IMR-90 (cell line): Measurements from ENCODE around the gene RAI2. TPM values are rescaled to one million over a fixed set of nuclear protein-coding genes. Genes with fewer than 3 reads are reported as not detected.

Source experiments
- ATAC-seq: fragments of 200-7000 bp; cut with Tn5 transposase; 2 replicates; pipeline ENCODE4 v1.9.1; 2020; ENCODE audit warnings: low read depth, mild to moderate bottlenecking, moderate library complexity
- BruUV-seq: library from RNA; stranded (reverse); fragments of 400-500 nt; replicated peaks from 2 replicates; lab custom pipeline; 2021; lab: Mats Ljungman, UMichigan
- CTCF ChIA-PET: fragments of 300-600 bp; formaldehyde crosslinking; extraction: SDS; loops from one replicate; lab custom pipeline; 2021; ENCODE audit warnings: antibody characterized with exemption; lab: Yijun Ruan, JAX
- POLR2A ChIA-PET: fragments of 300-600 bp; sonication (Branson Sonifier 250); formaldehyde crosslinking; loops from one replicate; lab custom pipeline; 2022; ENCODE audit warnings: antibody characterized with exemption; ENCODE audit not compliant: unreplicated experiment; lab: Charles Lee
- DNase-seq: peaks from one replicate; pipeline ENCODE4 v3.0.0; 2013
- H2AFZ ChIP-seq: replicated peaks from 2 replicates; pipeline ENCODE3; 2013; ENCODE audit warnings: low read length, mild to moderate bottlenecking; ENCODE audit not compliant: poor library complexity
- H2AK5ac ChIP-seq: 2 replicates; pipeline ENCODE4 v1.6.1; 2013; ENCODE audit warnings: low read depth, low read length, inconsistent platforms
- H2AK9ac ChIP-seq: replicated peaks from 2 replicates; pipeline ENCODE3; 2013; ENCODE audit warnings: mild to moderate bottlenecking, low read depth, low read length, moderate library complexity; ENCODE audit not compliant: poor library complexity
- H2BK120ac ChIP-seq: 2 replicates; pipeline ENCODE4 v1.6.1; 2013; ENCODE audit warnings: low read depth, low read length, inconsistent platforms
- H2BK15ac ChIP-seq: 3 replicates; pipeline ENCODE4 v1.6.1; 2013; ENCODE audit warnings: low read depth, low read length, inconsistent platforms
- H2BK20ac ChIP-seq: 2 replicates; pipeline ENCODE4 v1.6.1; 2013; ENCODE audit warnings: low read depth, mild to moderate bottlenecking, inconsistent platforms, low read length, moderate library complexity
- H2BK5ac ChIP-seq: 2 replicates; pipeline ENCODE4 v1.6.1; 2013; ENCODE audit warnings: mild to moderate bottlenecking, low read depth, low read length, inconsistent platforms; ENCODE audit not compliant: poor library complexity, severe bottlenecking
- H3K14ac ChIP-seq: replicated peaks from 2 replicates; pipeline ENCODE4 v1.6.1; 2013; ENCODE audit warnings: low read depth, low read length, inconsistent platforms
- H3K18ac ChIP-seq: 2 replicates; pipeline ENCODE4 v1.6.1; 2013; ENCODE audit warnings: low read depth, low read length, control low read depth
- H3K23ac ChIP-seq: 2 replicates; pipeline ENCODE4 v1.6.1; 2013; ENCODE audit warnings: low read depth, low read length, inconsistent platforms
- H3K27ac ChIP-seq: 2 replicates; pipeline ENCODE4 v1.5.1; 2013; ENCODE audit warnings: mild to moderate bottlenecking, control low read depth, low read length; ENCODE audit not compliant: insufficient read depth
- H3K27me3 ChIP-seq: 2 replicates; pipeline ENCODE4 v1.6.1; 2013; ENCODE audit warnings: low read length; ENCODE audit not compliant: control insufficient read depth, insufficient read depth
- H3K36me3 ChIP-seq: 2 replicates; pipeline ENCODE4 v1.6.1; 2013; ENCODE audit warnings: low read length, mixed read lengths; ENCODE audit not compliant: control insufficient read depth, insufficient read depth
- H3K4ac ChIP-seq: 2 replicates; pipeline ENCODE4 v1.6.1; 2013; ENCODE audit warnings: low read depth, low read length, inconsistent platforms
- H3K4me1 ChIP-seq: 2 replicates; pipeline ENCODE4 v1.6.1; 2013; ENCODE audit warnings: low read length, mixed read lengths; ENCODE audit not compliant: control insufficient read depth, insufficient read depth
- H3K4me2 ChIP-seq: 2 replicates; pipeline ENCODE4 v1.6.1; 2013; ENCODE audit warnings: low read depth, mild to moderate bottlenecking, control low read depth, low read length, moderate library complexity
- H3K4me3 ChIP-seq: 2 replicates; pipeline ENCODE4 v1.5.1; 2013; ENCODE audit warnings: low read depth, mild to moderate bottlenecking, control low read depth, low read length, moderate library complexity; ENCODE audit not compliant: insufficient read depth
- H3K56ac ChIP-seq: 2 replicates; pipeline ENCODE4 v1.6.1; 2013; ENCODE audit warnings: low read length, inconsistent platforms; ENCODE audit not compliant: insufficient read depth; ENCODE audit errors: extremely low read depth
- H3K79me1 ChIP-seq, 2 experiments: 2 replicates each; pipeline ENCODE4 v1.6.1; 2013; ENCODE audit warnings: low read length in 2 of 2, inconsistent platforms in 1 of 2, low read depth in 1 of 2
- H3K9ac ChIP-seq: 2 replicates; pipeline ENCODE4 v1.6.1; 2013; ENCODE audit warnings: low read depth, low read length, control low read depth
- H3K9me1 ChIP-seq: 2 replicates; pipeline ENCODE4 v1.6.1; 2013; ENCODE audit warnings: low read length, inconsistent platforms; ENCODE audit not compliant: insufficient read depth
- H3K9me3 ChIP-seq: 2 replicates; pipeline ENCODE4 v1.6.1; 2013; ENCODE audit warnings: low read length; ENCODE audit not compliant: control insufficient read depth, insufficient read depth
- H4K20me1 ChIP-seq: 2 replicates; pipeline ENCODE4 v1.6.1; 2013; ENCODE audit warnings: low read length, inconsistent platforms; ENCODE audit not compliant: insufficient read depth
- H4K5ac ChIP-seq: 2 replicates; pipeline ENCODE4 v1.6.1; 2013; ENCODE audit warnings: mild to moderate bottlenecking, low read depth, low read length, control low read depth
- H4K8ac ChIP-seq, 2 experiments: 2 replicates each; pipeline ENCODE4 v1.6.1; 2013; ENCODE audit warnings: low read depth in 2 of 2, low read length in 2 of 2, control low read depth in 1 of 2, inconsistent platforms in 1 of 2
- H4K91ac ChIP-seq: 2 replicates; pipeline ENCODE4 v1.6.1; 2013; ENCODE audit warnings: low read depth, low read length, inconsistent platforms; ENCODE audit not compliant: insufficient read depth
- BHLHE40 ChIP-seq: fragments of 150-350 bp; IDR thresholded peaks from 2 replicates; pipeline ENCODE4 v1.6.1; 2016; ENCODE audit warnings: mild to moderate bottlenecking, low read depth, low read length
- CEBPB ChIP-seq: IDR thresholded peaks from 2 replicates; pipeline ENCODE4 v1.6.1; 2012; ENCODE audit warnings: low read depth, low read length, improper control_type of control experiment
- CHD1 ChIP-seq: IDR thresholded peaks from 2 replicates; pipeline ENCODE4 v1.6.1; 2012; ENCODE audit warnings: low read depth, low read length, improper control_type of control experiment
- FOS ChIP-seq: fragments of 150-350 bp; IDR thresholded peaks from 2 replicates; pipeline ENCODE4 v1.6.1; 2016; ENCODE audit warnings: low read depth, low read length
- MAFK ChIP-seq: IDR thresholded peaks from 2 replicates; pipeline ENCODE4 v1.6.1; 2012; ENCODE audit warnings: low read depth, low read length, improper control_type of control experiment
- MAZ ChIP-seq: IDR thresholded peaks from 2 replicates; pipeline ENCODE4 v1.6.1; 2012; ENCODE audit warnings: low read depth, mild to moderate bottlenecking, low read length, improper control_type of control experiment, moderate library complexity, borderline replicate concordance
- MXI1 ChIP-seq: IDR thresholded peaks from 2 replicates; pipeline ENCODE4 v1.6.1; 2012; ENCODE audit warnings: low read depth, mild to moderate bottlenecking, low read length, moderate library complexity, borderline replicate concordance
- NFE2L2 ChIP-seq: fragments of 150-350 bp; IDR thresholded peaks from 2 replicates; pipeline ENCODE4 v1.6.1; 2016; ENCODE audit warnings: low read depth, mild to moderate bottlenecking, low read length
- POLR2A ChIP-seq: IDR thresholded peaks from 2 replicates; pipeline ENCODE4 v1.6.1; 2012; ENCODE audit warnings: mild to moderate bottlenecking, low read depth, low read length
- RAD21 ChIP-seq: IDR thresholded peaks from 2 replicates; pipeline ENCODE4 v1.6.1; 2012; ENCODE audit warnings: low read length, improper control_type of control experiment
- RCOR1 ChIP-seq: IDR thresholded peaks from 2 replicates; pipeline ENCODE4 v1.6.1; 2012; ENCODE audit warnings: mild to moderate bottlenecking, low read length, improper control_type of control experiment; ENCODE audit not compliant: insufficient replicate concordance
- RFX5 ChIP-seq: IDR thresholded peaks from 2 replicates; pipeline ENCODE4 v1.8.0; 2012; ENCODE audit warnings: low read depth, mild to moderate bottlenecking, low read length, moderate library complexity
- SMC3 ChIP-seq: fragments of 150-350 bp; IDR thresholded peaks from 2 replicates; pipeline ENCODE4 v1.6.1; 2016; ENCODE audit warnings: low read depth, mild to moderate bottlenecking, antibody characterized with exemption, low read length, moderate library complexity
- WGBS, 2 experiments: methylation state at CpG; one replicate each; pipeline versions ENCODE4 v1.1.5 to v1.1.7; 2013; ENCODE audit warnings: missing lambda C conversion rate in 2 of 2; ENCODE audit not compliant: insufficient read length in 1 of 2; ENCODE audit errors: extremely low coverage in 2 of 2; 5-methylcytosine and 5-hydroxymethylcytosine counted together
- dilution Hi-C: fragments of 300-500 bp; cut with HindIII; formaldehyde crosslinking; loops from one replicate; pipeline ENCODE4 v1.14.3; 2018; ENCODE audit warnings: low sequenced_read_pairs; ENCODE audit not compliant: unreplicated experiment
- in situ Hi-C: fragments of 300-500 bp; cut with MboI; formaldehyde crosslinking; loops from 3 replicates; pipeline ENCODE4 v1.14.3; 2019; ENCODE audit warnings: low sequenced_read_pairs, inconsistent platforms, mixed read lengths
- intact Hi-C: fragments of 100-400 bp; cut with micrococcal nuclease; formaldehyde crosslinking; loops from 2 replicates; pipeline ENCODE4 v1.10.0; 2022
- polyA plus RNA-seq, 3 experiments: library from polyadenylated mRNA; depleted of rRNA; stranded (reverse); fragments of >200 nt; gene quantifications; 2 replicates each; pipeline ENCODE4 v1.2.3, GENCODE V29; 2012; ENCODE audit warnings: low replicate concordance in 1 of 3
- total RNA-seq: library from RNA; depleted of rRNA; stranded (reverse); fragments of >200 nt; gene quantifications from 2 replicates; pipeline ENCODE4 v1.2.3, GENCODE V29; 2012
- TF ChIP-seq, protein P1 (sequence below): conservative IDR thresholded peaks from 2 replicates; pipeline ENCODE4 v1.5.1; 2012; ENCODE audit warnings: mild to moderate bottlenecking, low read depth, low read length, improper control_type of control experiment
- TF ChIP-seq, protein P2 (sequence below): fragments of 150-350 bp; IDR thresholded peaks from 2 replicates; pipeline ENCODE4 v1.6.1; 2017; ENCODE audit warnings: mild to moderate bottlenecking, antibody characterized with exemption, low read length, low read depth
- TF ChIP-seq, protein P3 (sequence below): fragments of 150-350 bp; IDR thresholded peaks from 2 replicates; pipeline ENCODE4 v1.6.1; 2016; ENCODE audit warnings: low read depth, mild to moderate bottlenecking, low read length, moderate library complexity, borderline replicate concordance

RAI2 gene
- total and polyA plus RNA-seq, 2 of the 4 experiments (the other 2 are of a cell fraction): 0.07 TPM; not detected in 1

DNA sequence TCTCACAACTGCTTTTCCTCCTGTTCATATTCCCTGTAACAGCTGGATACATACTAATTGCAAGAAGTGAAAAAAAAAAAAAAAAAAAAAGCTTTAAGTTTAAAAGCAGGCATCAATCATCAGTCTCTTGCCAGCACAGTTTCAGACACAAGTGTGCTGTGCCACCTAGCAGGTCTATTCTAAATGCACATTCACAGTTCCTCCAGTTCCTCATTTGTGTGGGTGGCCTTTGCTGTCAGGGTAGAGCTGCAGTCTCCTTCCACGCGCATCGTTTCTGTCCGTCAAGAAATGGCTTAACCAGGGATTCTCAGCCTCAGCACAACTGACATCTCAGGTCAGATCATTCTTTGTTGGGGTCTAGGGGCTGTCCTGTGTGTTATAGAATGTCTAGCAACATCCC lies 62.2 kb downstream of the RAI2 start:
- Histone ChIP-seq H3K79me1 (no peaks in the 10 kb centered on the region), H3K4me1 (no peaks in the 10 kb centered on the region), H3K9me3 (no peaks in the 10 kb centered on the region), H4K91ac (no peak overlapping the region), H3K18ac (no peak overlapping the region), H3K56ac (no peak overlapping the region), H2AK9ac (no peak overlapping the region), H2BK15ac (no peak overlapping the region), H3K36me3 (no peaks in the 10 kb centered on the region), H3K27ac (no peak overlapping the region), H4K8ac (no peak overlapping the region), H2AFZ (no peak overlapping the region), H3K4me2 (no peak overlapping the region), H4K5ac (no peak overlapping the region), H3K4me3 (no peak overlapping the region), H3K23ac (no peak overlapping the region), H2BK5ac (no peak overlapping the region), H2BK120ac (no peak overlapping the region), H4K20me1 (no peaks in the 10 kb centered on the region), H3K9me1 (no peaks in the 10 kb centered on the region), H2AK5ac (no peak overlapping the region), H3K27me3 (peaks cover 2% of the 10 kb centered on the region; the same call in 1 of the 2 replicates), H2BK20ac (no peak overlapping the region), H3K9ac (no peak overlapping the region), H3K4ac (no peak overlapping the region), H3K14ac (no peak overlapping the region)
- intact Hi-C loops (no loop called here), in situ Hi-C loops (no loop called here), dilution Hi-C loops (no loop called here)
- ChIA-PET CTCF (no interaction called here), POLR2A (no interaction called here)
- DNase-seq: no peak
- TF ChIP-seq BHLHE40 (no peak), MXI1 (no peak), POLR2A (no peak), RCOR1 (no peak), RAD21 (no peak), MAZ (no peak), CEBPB (no peak), RFX5 (no peak), NFE2L2 (no peak), SMC3 (no peak), MAFK (no peak), CHD1 (no peak), FOS (no peak)
- TF ChIP-seq, protein P1, sequence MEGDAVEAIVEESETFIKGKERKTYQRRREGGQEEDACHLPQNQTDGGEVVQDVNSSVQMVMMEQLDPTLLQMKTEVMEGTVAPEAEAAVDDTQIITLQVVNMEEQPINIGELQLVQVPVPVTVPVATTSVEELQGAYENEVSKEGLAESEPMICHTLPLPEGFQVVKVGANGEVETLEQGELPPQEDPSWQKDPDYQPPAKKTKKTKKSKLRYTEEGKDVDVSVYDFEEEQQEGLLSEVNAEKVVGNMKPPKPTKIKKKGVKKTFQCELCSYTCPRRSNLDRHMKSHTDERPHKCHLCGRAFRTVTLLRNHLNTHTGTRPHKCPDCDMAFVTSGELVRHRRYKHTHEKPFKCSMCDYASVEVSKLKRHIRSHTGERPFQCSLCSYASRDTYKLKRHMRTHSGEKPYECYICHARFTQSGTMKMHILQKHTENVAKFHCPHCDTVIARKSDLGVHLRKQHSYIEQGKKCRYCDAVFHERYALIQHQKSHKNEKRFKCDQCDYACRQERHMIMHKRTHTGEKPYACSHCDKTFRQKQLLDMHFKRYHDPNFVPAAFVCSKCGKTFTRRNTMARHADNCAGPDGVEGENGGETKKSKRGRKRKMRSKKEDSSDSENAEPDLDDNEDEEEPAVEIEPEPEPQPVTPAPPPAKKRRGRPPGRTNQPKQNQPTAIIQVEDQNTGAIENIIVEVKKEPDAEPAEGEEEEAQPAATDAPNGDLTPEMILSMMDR: no peak
- TF ChIP-seq, protein P2, sequence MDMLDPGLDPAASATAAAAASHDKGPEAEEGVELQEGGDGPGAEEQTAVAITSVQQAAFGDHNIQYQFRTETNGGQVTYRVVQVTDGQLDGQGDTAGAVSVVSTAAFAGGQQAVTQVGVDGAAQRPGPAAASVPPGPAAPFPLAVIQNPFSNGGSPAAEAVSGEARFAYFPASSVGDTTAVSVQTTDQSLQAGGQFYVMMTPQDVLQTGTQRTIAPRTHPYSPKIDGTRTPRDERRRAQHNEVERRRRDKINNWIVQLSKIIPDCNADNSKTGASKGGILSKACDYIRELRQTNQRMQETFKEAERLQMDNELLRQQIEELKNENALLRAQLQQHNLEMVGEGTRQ: no peak
- TF ChIP-seq, protein P3, sequence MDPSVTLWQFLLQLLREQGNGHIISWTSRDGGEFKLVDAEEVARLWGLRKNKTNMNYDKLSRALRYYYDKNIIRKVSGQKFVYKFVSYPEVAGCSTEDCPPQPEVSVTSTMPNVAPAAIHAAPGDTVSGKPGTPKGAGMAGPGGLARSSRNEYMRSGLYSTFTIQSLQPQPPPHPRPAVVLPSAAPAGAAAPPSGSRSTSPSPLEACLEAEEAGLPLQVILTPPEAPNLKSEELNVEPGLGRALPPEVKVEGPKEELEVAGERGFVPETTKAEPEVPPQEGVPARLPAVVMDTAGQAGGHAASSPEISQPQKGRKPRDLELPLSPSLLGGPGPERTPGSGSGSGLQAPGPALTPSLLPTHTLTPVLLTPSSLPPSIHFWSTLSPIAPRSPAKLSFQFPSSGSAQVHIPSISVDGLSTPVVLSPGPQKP: no peak
- BruUV-seq: no TSS peak
- ATAC-seq: no peak
- WGBS, 2 experiments: no CpG with 5 or more reads among the region's 4 CpGs
